Renal pelvis (tissue), 4 donors: ENCODE measurements around the gene ARID5A. TPM values are rescaled to one million over a fixed set of nuclear protein-coding genes. Genes with fewer than 3 reads are reported as not detected.
A peak's percentile ranks its signal among the peaks of the same experiment; 100 is the strongest.
"Not testable (repeated sequence)": the region's sequence is repeated elsewhere in the genome, so short reads cannot be mapped to it uniquely, and the experiment has no call there.

Experiments
- DNase-seq: peaks from one replicate; pipeline ENCODE4 v3.0.0-alpha.2; 2013
- polyA plus RNA-seq, 3 donors: library from polyadenylated mRNA; unstranded; fragments of 120-200 nt; gene quantifications; one replicate each; pipeline ENCODE4 v1.2.1, GENCODE V29; 2013; ENCODE audit not compliant: insufficient read length in 3 of 3

Gene ARID5A
- polyA plus RNA-seq, 3 donors, result 4.5 to 5.4 (median 5.2) TPM

- DNase-seq, result no peak
These were observed 2.8 kb downstream of the ARID5A start for GRCh38 chr2:96539215-96539920.

GRCh38 chr2:96540136-96540535 lies 3.6 kb downstream of the ARID5A start:
- DNase-seq, result no peak

- no peak for DNase-seq
These were observed 5.0 kb downstream of the ARID5A start for GRCh38 chr2:96541398-96542152.

- no peak for DNase-seq
These were observed 5.9 kb downstream of the ARID5A start for GRCh38 chr2:96542357-96542977.

GRCh38 chr2:96546321-96546720 lies 9.8 kb downstream of the ARID5A start:
- no peak for DNase-seq

GRCh38 chr2:96546797-96547196 lies 10.2 kb downstream of the ARID5A start:
- no peak for DNase-seq

- no peak for DNase-seq
These were observed 10.7 kb downstream of the ARID5A start for GRCh38 chr2:96547203-96547641.

- no peak for DNase-seq
These were observed 11.2 kb downstream of the ARID5A start for GRCh38 chr2:96547731-96548171.

- DNase-seq, result no peak
These were observed 12.3 kb downstream of the ARID5A start for GRCh38 chr2:96548558-96549465.

GRCh38 chr2:96549466-96549785 lies 12.9 kb downstream of the ARID5A start:
- DNase-seq, result no peak

GRCh38 chr2:96549967-96550786 lies 13.6 kb downstream of the ARID5A start:
- no peak for DNase-seq

- DNase-seq, result no peak
These were observed 14.4 kb downstream of the ARID5A start for GRCh38 chr2:96550787-96551604.

GRCh38 chr2:96551605-96552314 lies 15.2 kb downstream of the ARID5A start:
- DNase-seq, result no peak

- no peak for DNase-seq
These were observed 16.0 kb downstream of the ARID5A start for GRCh38 chr2:96552315-96553175.

GRCh38 chr2:96553176-96553956 lies 16.8 kb downstream of the ARID5A start:
- DNase-seq, result no peak

- DNase-seq, result not testable (repeated sequence)
These were observed 17.4 kb downstream of the ARID5A start for GRCh38 chr2:96553957-96554292.

- peak; percentile 52 for DNase-seq
These were observed 18.0 kb downstream of the ARID5A start for GRCh38 chr2:96554293-96555145.
